Right lobe of liver (tissue), 4 donors: Measurements from ENCODE around the gene MGRN1.

Experiments used
- POLR2A ChIP-seq: fragments of 450-650 bp; IDR thresholded peaks from one replicate; pipeline ENCODE4 v1.6.1; 2017; ENCODE audit warnings: antibody characterized with exemption, mild to moderate bottlenecking
- TF ChIP-seq, protein P1 (sequence below), 4 donors: fragments of 200-600 bp in 3 of 4; fragments of 450-650 bp in 1 of 4; IDR thresholded peaks; one replicate each; pipeline versions ENCODE4 v1.5.1 to v1.8.0; 2016 to 2022; ENCODE audit warnings: antibody characterized with exemption in 4 of 4, mild to moderate bottlenecking in 2 of 4
- donor health status: DM: no; HTN: no; CAD: no.
- donor health status: DM: no; HTN: no; CAD: no.
- donor health status: DM: no; HTN: yes; CAD: no.

GRCh38 chr16:4734063-4734729 is 109.6 kb downstream of the MGRN1 start, which contains the start of the genes ANKS3 and DNAAF8:
- TF ChIP-seq, protein P1, sequence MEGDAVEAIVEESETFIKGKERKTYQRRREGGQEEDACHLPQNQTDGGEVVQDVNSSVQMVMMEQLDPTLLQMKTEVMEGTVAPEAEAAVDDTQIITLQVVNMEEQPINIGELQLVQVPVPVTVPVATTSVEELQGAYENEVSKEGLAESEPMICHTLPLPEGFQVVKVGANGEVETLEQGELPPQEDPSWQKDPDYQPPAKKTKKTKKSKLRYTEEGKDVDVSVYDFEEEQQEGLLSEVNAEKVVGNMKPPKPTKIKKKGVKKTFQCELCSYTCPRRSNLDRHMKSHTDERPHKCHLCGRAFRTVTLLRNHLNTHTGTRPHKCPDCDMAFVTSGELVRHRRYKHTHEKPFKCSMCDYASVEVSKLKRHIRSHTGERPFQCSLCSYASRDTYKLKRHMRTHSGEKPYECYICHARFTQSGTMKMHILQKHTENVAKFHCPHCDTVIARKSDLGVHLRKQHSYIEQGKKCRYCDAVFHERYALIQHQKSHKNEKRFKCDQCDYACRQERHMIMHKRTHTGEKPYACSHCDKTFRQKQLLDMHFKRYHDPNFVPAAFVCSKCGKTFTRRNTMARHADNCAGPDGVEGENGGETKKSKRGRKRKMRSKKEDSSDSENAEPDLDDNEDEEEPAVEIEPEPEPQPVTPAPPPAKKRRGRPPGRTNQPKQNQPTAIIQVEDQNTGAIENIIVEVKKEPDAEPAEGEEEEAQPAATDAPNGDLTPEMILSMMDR (IDR thresholded peaks at IDR 0.05): no peak
- peak; percentile 39 for TF ChIP-seq POLR2A
